GM21786 (cell line): Measurements from ENCODE around the gene C15orf62.
A peak's percentile ranks its signal among the peaks of the same experiment; 100 is the strongest.

Source experiments
- ATAC-seq: cut with Tn5 transposase; IDR thresholded peaks from one replicate; pipeline ENCODE4 v1.9.1; 2021; ENCODE audit not compliant: unreplicated experiment

C15orf62 gene

GRCh38 chr15:40754883-40755811, 14.6 kb upstream of the C15orf62 start, which contains the start of gene RMDN3:
RMDN3 (minus strand) TSS chr15:40755254; CDS start chr15:40754783, 471 bp downstream.
- peak; percentile 85 for ATAC-seq

- ATAC-seq = no peak
Measured at GRCh38 chr15:40755812-40756208, 14.0 kb upstream of the C15orf62 start.

- no peak for ATAC-seq
Measured at GRCh38 chr15:40756938-40757337, 12.8 kb upstream of the C15orf62 start.

- no peak for ATAC-seq
Measured at GRCh38 chr15:40759961-40760360, 9.8 kb upstream of the C15orf62 start.

- peak; percentile 4 for ATAC-seq
Measured at GRCh38 chr15:40762919-40763800, 6.6 kb upstream of the C15orf62 start.

- ATAC-seq = peak; percentile 65
Measured at GRCh38 chr15:40763801-40764628, 5.8 kb upstream of the C15orf62 start, which contains the start of gene GCHFR. GCHFR (plus strand) TSS chr15:40764068; CDS start chr15:40764181, 113 bp downstream.

- no peak for ATAC-seq
Measured at GRCh38 chr15:40764629-40765103, 5.1 kb upstream of the C15orf62 start.

- ATAC-seq = no peak
Measured at GRCh38 chr15:40766194-40766815, 3.5 kb upstream of the C15orf62 start.

GRCh38 chr15:40766906-40767837, 2.6 kb upstream of the C15orf62 start:
- no peak for ATAC-seq

GRCh38 chr15:40767838-40768500, 1.8 kb upstream of the C15orf62 start:
- ATAC-seq = no peak

- ATAC-seq = no peak
Measured at GRCh38 chr15:40768521-40769273, 1.1 kb upstream of the C15orf62 start.

GRCh38 chr15:40770147-40770721, 454 bp downstream of the C15orf62 start:
- ATAC-seq = no peak

GRCh38 chr15:40771242-40771641, 1.5 kb downstream of the C15orf62 start:
- no peak for ATAC-seq

GRCh38 chr15:40772014-40772413, 2.2 kb downstream of the C15orf62 start:
- ATAC-seq = no peak

GRCh38 chr15:40773496-40773895, 3.7 kb downstream of the C15orf62 start:
- ATAC-seq = no peak

GRCh38 chr15:40773902-40774301, 4.1 kb downstream of the C15orf62 start:
- ATAC-seq = no peak

- ATAC-seq = no peak
Measured at GRCh38 chr15:40775007-40775406, 5.2 kb downstream of the C15orf62 start.
